Activated CD4-positive, alpha-beta memory T cell treated with anti-CD3 and anti-CD28 coated beads, Interleukin-2, amount 10 ng/mL, durations not matched to agents 7 days and 5 days (primary cell): ENCODE data around the gene TAF6L. TPM values are rescaled to one million over a fixed set of nuclear protein-coding genes. Genes with fewer than 3 reads are reported as not detected.
A peak's percentile ranks its signal among the peaks of the same experiment; 100 is the strongest.

Experiments used
- CTCF ChIA-PET: fragments of 350-600 bp; sonication (Branson Sonifier 250); formaldehyde crosslinking; loops from one replicate; lab custom pipeline; 2021; ENCODE audit warnings: antibody characterized with exemption, inconsistent platforms; lab: Charles Lee
- POLR2A ChIA-PET: fragments of 350-600 bp; sonication (Branson Sonifier 250); formaldehyde crosslinking; loops from one replicate; lab custom pipeline; 2021; ENCODE audit warnings: antibody characterized with exemption; lab: Charles Lee
- DNase-seq: peaks from one replicate; pipeline ENCODE4 v3.0.0-alpha.2; 2020
- H3K27ac Mint-ChIP-seq: one replicate; pipeline ENCODE4 v1.8.0; 2021; ENCODE audit warnings: mild to moderate bottlenecking, mixed read lengths
- H3K27me3 Mint-ChIP-seq: one replicate; pipeline ENCODE4 v1.8.0; 2021; ENCODE audit warnings: mixed read lengths
- H3K36me3 Mint-ChIP-seq: one replicate; pipeline ENCODE4 v1.8.0; 2021; ENCODE audit warnings: low read depth, mixed read lengths
- H3K4me1 Mint-ChIP-seq: one replicate; pipeline ENCODE4 v1.8.0; 2021; ENCODE audit warnings: mixed read lengths
- H3K4me3 Mint-ChIP-seq: one replicate; pipeline ENCODE4 v1.8.0; 2021; ENCODE audit warnings: mild to moderate bottlenecking, mixed read lengths
- H3K9me3 Mint-ChIP-seq: one replicate; pipeline ENCODE4 v1.8.0; 2021; ENCODE audit warnings: mixed read lengths
- total RNA-seq, 2 experiments: library from RNA; stranded (reverse); gene quantifications; one replicate each; pipeline ENCODE4 v1.2.3, GENCODE V29; 2021

Gene TAF6L
- total RNA-seq, 2 experiments from 2014 or later = 15.2 to 16.0 TPM

- peaks cover 46% of the 10 kb centered on the region for H3K4me1 Mint-ChIP-seq
- POLR2A ChIA-PET = interaction anchor here (1.0 to 11.3 kb wide), 10 partner anchors 9 to 127 kb away, joined by 3 to 224 read pairs (median 6); partner anchors contain the start of genes C11orf98, CSKMT, NXF1 and SLC3A2
- CTCF ChIA-PET = interaction anchor here (1.0 to 1.4 kb wide), 3 partner anchors 9 to 70 kb away, joined by 3 to 5 read pairs (median 5); no protein-coding TSS in a partner anchor
- no peaks in the 10 kb centered on the region for H3K9me3 Mint-ChIP-seq
- H3K27ac Mint-ChIP-seq = peak overlapping the region; percentile 97
- no peaks in the 10 kb centered on the region for H3K27me3 Mint-ChIP-seq
- H3K4me3 Mint-ChIP-seq = peak overlapping the region; percentile 90
- DNase-seq = no peak
- peaks cover 69% of the 10 kb centered on the region for H3K36me3 Mint-ChIP-seq
Measured at GRCh38 chr11:62792202-62792575, 21.0 kb downstream of the TAF6L start.

- peaks cover 29% of the 10 kb centered on the region for H3K4me1 Mint-ChIP-seq
- ChIA-PET POLR2A (interaction anchor here (0.8 to 11.3 kb wide), 10 partner anchors 11 to 130 kb away, joined by 3 to 224 read pairs (median 6); partner anchors contain the start of genes C11orf98, CSKMT, NXF1 and SLC3A2), CTCF (interaction anchor here (1.0 to 2.0 kb wide), 2 partner anchors 8 to 12 kb away, joined by 5 read pairs; partner anchors contain the start of gene NXF1)
- peak overlapping the region; percentile 5 for H3K27ac Mint-ChIP-seq
- H3K27me3 Mint-ChIP-seq = no peaks in the 10 kb centered on the region
- H3K9me3 Mint-ChIP-seq = no peaks in the 10 kb centered on the region
- H3K36me3 Mint-ChIP-seq = peaks cover 79% of the 10 kb centered on the region
- DNase-seq = no peak
- no peak overlapping the region for H3K4me3 Mint-ChIP-seq
Measured at GRCh38 chr11:62794201-62794775, 23.1 kb downstream of the TAF6L start.

GRCh38 chr11:62796281-62796680 is 25.1 kb downstream of the TAF6L start:
- ChIA-PET CTCF (interaction anchor here (1.1 to 1.3 kb wide), 2 partner anchors 10 to 52 kb away, joined by 4 to 5 read pairs; no protein-coding TSS in a partner anchor), POLR2A (interaction anchor here (1.0 to 11.3 kb wide), 4 partner anchors 9 to 85 kb away, joined by 3 to 134 read pairs (median 18); partner anchors contain the start of genes NXF1, TMEM179B and WDR74)
- no peak overlapping the region for H3K4me3 Mint-ChIP-seq
- H3K9me3 Mint-ChIP-seq = no peaks in the 10 kb centered on the region
- H3K4me1 Mint-ChIP-seq = peaks cover 15% of the 10 kb centered on the region
- peaks cover 79% of the 10 kb centered on the region for H3K36me3 Mint-ChIP-seq
- DNase-seq = no peak
- H3K27ac Mint-ChIP-seq = no peak overlapping the region
- H3K27me3 Mint-ChIP-seq = no peaks in the 10 kb centered on the region

- DNase-seq = no peak
- Mint-ChIP-seq H3K36me3 (peaks cover 86% of the 10 kb centered on the region), H3K4me1 (peaks cover 30% of the 10 kb centered on the region), H3K27me3 (no peaks in the 10 kb centered on the region), H3K27ac (no peak overlapping the region), H3K9me3 (no peaks in the 10 kb centered on the region), H3K4me3 (no peak overlapping the region)
- POLR2A ChIA-PET = interaction anchor here (2.9 kb wide), 1 partner anchor 11 kb away, joined by 21 read pairs; the partner anchor contains the start of gene TMEM179B
- CTCF ChIA-PET = interaction anchor here (1.0 kb wide), 1 partner anchor 13 kb away, joined by 3 read pairs; no protein-coding TSS in a partner anchor
Measured at GRCh38 chr11:62799486-62799885, 28.3 kb downstream of the TAF6L start.

- no peak overlapping the region for H3K27ac Mint-ChIP-seq
- ChIA-PET CTCF (interaction anchor here (1.1 to 1.9 kb wide), 4 partner anchors 8 to 95 kb away, joined by 4 to 6 read pairs (median 4); no protein-coding TSS in a partner anchor), POLR2A (interaction anchor here (0.8 to 2.9 kb wide), 7 partner anchors 8 to 74 kb away, joined by 3 to 27 read pairs (median 4); partner anchors contain the start of genes STX5, TMEM179B and WDR74)
- peaks cover 77% of the 10 kb centered on the region for H3K36me3 Mint-ChIP-seq
- no peak for DNase-seq
- no peaks in the 10 kb centered on the region for H3K9me3 Mint-ChIP-seq
- no peak overlapping the region for H3K4me3 Mint-ChIP-seq
- H3K4me1 Mint-ChIP-seq = peaks cover 34% of the 10 kb centered on the region
- H3K27me3 Mint-ChIP-seq = no peaks in the 10 kb centered on the region
Measured at GRCh38 chr11:62801071-62801470, 29.9 kb downstream of the TAF6L start.

GRCh38 chr11:62804310-62805075 is 33.3 kb downstream of the TAF6L start:
- Mint-ChIP-seq H3K4me1 (peaks cover 41% of the 10 kb centered on the region), H3K4me3 (peak overlapping the region; percentile 90), H3K27ac (peak overlapping the region; percentile 82), H3K36me3 (peaks cover 48% of the 10 kb centered on the region), H3K9me3 (no peaks in the 10 kb centered on the region), H3K27me3 (no peaks in the 10 kb centered on the region)
- ChIA-PET POLR2A (interaction anchor here (0.6 to 5.5 kb wide), 22 partner anchors 9 to 261 kb away, joined by 3 to 134 read pairs (median 8); partner anchors contain the start of genes BSCL2, C11orf98, CSKMT and EEF1G), CTCF (interaction anchor here (1.7 kb wide), 1 partner anchor 18 kb away, joined by 5 read pairs; no protein-coding TSS in a partner anchor)
- no peak for DNase-seq

- peaks cover 40% of the 10 kb centered on the region for H3K36me3 Mint-ChIP-seq
Measured at GRCh38 chr11:62805076-62805892, 34.1 kb downstream of the TAF6L start, which contains the start of gene NXF1. Gene NXF1, minus strand, starts transcription at chr11:62805440. Its CDS starts 84 bp downstream, at chr11:62805356.

GRCh38 chr11:62805961-62806441 is 34.8 kb downstream of the TAF6L start:
- POLR2A ChIA-PET = interaction anchor here (0.8 to 5.5 kb wide), 29 partner anchors 8 to 379 kb away, joined by 3 to 134 read pairs (median 6); partner anchors contain the start of genes BSCL2, C11orf98, CSKMT and GNG3
- Mint-ChIP-seq H3K27ac (peak overlapping the region; percentile 86), H3K36me3 (peaks cover 35% of the 10 kb centered on the region), H3K27me3 (no peaks in the 10 kb centered on the region), H3K9me3 (no peaks in the 10 kb centered on the region), H3K4me1 (peaks cover 40% of the 10 kb centered on the region), H3K4me3 (peak overlapping the region; percentile 90)
- CTCF ChIA-PET = interaction anchor here (0.7 to 3.9 kb wide), 7 partner anchors 12 to 78 kb away, joined by 3 to 32 read pairs (median 5); partner anchors contain the start of genes HNRNPUL2, SLC3A2, TMEM179B and TTC9C
- peak; percentile 28 for DNase-seq

More at GRCh38 chr11:62805076-62805892, 34.1 kb downstream of the TAF6L start, which contains the start of gene NXF1:
- H3K27ac Mint-ChIP-seq = peak within 1 kb of the TSS; percentile 86
- H3K27me3 Mint-ChIP-seq = no peaks in the 10 kb centered on the region
- CTCF ChIA-PET = interaction anchor here (0.7 to 3.9 kb wide), 6 partner anchors 11 to 78 kb away, joined by 3 to 32 read pairs (median 6); partner anchors contain the start of genes HNRNPUL2, SLC3A2, TMEM179B and TTC9C
- peak within 1 kb of the TSS; percentile 90 for H3K4me3 Mint-ChIP-seq
- peaks cover 40% of the 10 kb centered on the region for H3K4me1 Mint-ChIP-seq
- peak; percentile 96 for DNase-seq
- no peaks in the 10 kb centered on the region for H3K9me3 Mint-ChIP-seq
- POLR2A ChIA-PET = interaction anchor here (0.8 to 5.5 kb wide), 32 partner anchors 8 to 378 kb away, joined by 3 to 134 read pairs (median 6); partner anchors contain the start of genes BSCL2, C11orf98, CSKMT and GNG3

- DNase-seq = no peak
- POLR2A ChIA-PET = interaction anchor here (0.8 to 5.5 kb wide), 21 partner anchors 9 to 215 kb away, joined by 3 to 134 read pairs (median 10); partner anchors contain the start of genes C11orf98, CSKMT, HNRNPUL2 and LBHD1
- H3K4me1 Mint-ChIP-seq = peaks cover 34% of the 10 kb centered on the region
- H3K9me3 Mint-ChIP-seq = no peaks in the 10 kb centered on the region
- CTCF ChIA-PET = interaction anchor here (0.6 to 3.9 kb wide), 5 partner anchors 12 to 23 kb away, joined by 3 to 32 read pairs (median 5); partner anchors contain the start of gene TMEM179B
- peaks cover 29% of the 10 kb centered on the region for H3K36me3 Mint-ChIP-seq
- peak overlapping the region; percentile 90 for H3K4me3 Mint-ChIP-seq
- H3K27me3 Mint-ChIP-seq = no peaks in the 10 kb centered on the region
- H3K27ac Mint-ChIP-seq = no peak overlapping the region
Measured at GRCh38 chr11:62806611-62807121, 35.5 kb downstream of the TAF6L start.

- Mint-ChIP-seq H3K27me3 (no peaks in the 10 kb centered on the region), H3K27ac (no peak overlapping the region), H3K4me1 (peaks cover 9% of the 10 kb centered on the region), H3K36me3 (peaks cover 4% of the 10 kb centered on the region), H3K9me3 (no peaks in the 10 kb centered on the region), H3K4me3 (no peak overlapping the region)
- DNase-seq = no peak
- POLR2A ChIA-PET = interaction anchor here (1.1 kb wide), 1 partner anchor 31 kb away, joined by 4 read pairs; no protein-coding TSS in a partner anchor
- CTCF ChIA-PET = no interaction called here
Measured at GRCh38 chr11:62810748-62811147, 39.6 kb downstream of the TAF6L start.

GRCh38 chr11:62811659-62812058 is 40.5 kb downstream of the TAF6L start:
- H3K27ac Mint-ChIP-seq = no peak overlapping the region
- H3K4me3 Mint-ChIP-seq = no peak overlapping the region
- H3K9me3 Mint-ChIP-seq = no peaks in the 10 kb centered on the region
- DNase-seq = no peak
- peaks cover 1% of the 10 kb centered on the region for H3K4me1 Mint-ChIP-seq
- no peaks in the 10 kb centered on the region for H3K27me3 Mint-ChIP-seq
- ChIA-PET POLR2A (interaction anchor here (0.9 to 2.1 kb wide), 3 partner anchors 10 to 147 kb away, joined by 3 to 4 read pairs (median 4); partner anchors contain the start of genes C11orf98 and CSKMT), CTCF (interaction anchor here (0.8 to 1.2 kb wide), 2 partner anchors 25 to 51 kb away, joined by 4 to 5 read pairs; no protein-coding TSS in a partner anchor)
- peaks cover 9% of the 10 kb centered on the region for H3K36me3 Mint-ChIP-seq
